ENCODE measurements around the gene MOK.

MOK gene

DNA sequence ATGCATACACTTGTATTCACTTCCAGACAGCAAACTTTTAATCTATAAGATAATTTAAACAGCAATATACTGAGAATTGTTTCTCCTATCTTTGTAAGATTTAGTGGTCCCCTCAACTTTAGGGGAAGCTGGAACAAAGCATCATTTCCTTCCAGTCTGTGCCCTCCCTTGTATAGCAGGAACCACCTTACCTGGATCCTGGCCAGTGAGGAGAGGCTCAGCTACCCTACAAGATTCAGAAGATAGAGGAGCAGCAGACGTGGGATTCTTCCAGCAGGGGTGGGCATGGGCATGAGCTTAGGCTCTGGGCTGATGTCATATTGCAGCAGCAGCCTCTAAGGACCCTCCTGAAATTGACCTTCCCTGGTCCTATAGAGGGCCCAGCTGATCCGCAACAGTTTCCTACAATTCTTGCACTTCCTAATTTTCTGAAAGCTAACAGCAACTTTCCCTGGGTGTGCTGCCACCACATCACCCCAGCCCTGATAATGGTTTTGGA, 21.3 kb downstream of the MOK start:
- Mint-ChIP-seq H3K4me1 (no peaks in the 10 kb centered on the region), H3K27me3 (peaks cover 0 to 3% of the 10 kb centered on the region in 2 donors), H3K4me3 (no peak overlapping the region), H3K9me3 (no peaks in the 10 kb centered on the region), H3K27ac (no peak overlapping the region), H3K36me3 (no peaks in the 10 kb centered on the region)
- DNase-seq (no peak), ATAC-seq (replicated peaks) (no peak)

DNA sequence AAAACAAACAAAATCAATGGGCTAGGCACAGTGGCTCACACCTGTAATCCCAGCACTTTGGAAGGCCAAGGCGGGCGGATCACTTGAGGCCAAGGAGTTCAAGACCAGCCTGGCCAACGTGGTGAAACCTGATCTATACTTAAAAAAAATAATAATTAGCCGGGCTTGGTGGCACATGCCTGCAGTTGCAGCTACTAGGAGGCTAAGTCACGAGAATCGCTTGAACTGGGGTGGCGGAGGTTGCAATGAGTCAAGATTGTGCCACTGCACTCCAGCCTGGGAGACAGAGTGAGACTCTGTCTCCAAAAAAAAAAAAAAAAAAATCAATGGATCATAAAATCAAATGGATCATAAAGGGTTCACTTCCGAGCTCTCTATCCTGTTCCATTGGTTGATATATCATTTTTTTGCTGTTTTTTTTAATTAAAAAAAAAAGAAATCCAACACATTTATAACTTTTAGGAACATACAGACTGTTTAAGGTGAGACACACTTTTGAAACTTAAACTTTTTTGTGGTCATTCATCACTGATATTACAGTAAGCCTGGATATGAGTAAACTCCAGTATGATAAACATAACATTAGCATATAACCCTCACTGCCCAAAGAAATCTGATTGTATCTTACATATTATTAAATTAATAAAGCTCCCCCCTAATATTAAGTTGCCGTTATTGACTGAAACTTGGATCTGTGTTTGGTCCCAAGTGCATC, 22.1 kb downstream of the MOK start:
- H3K4me1 Mint-ChIP-seq = no peaks in the 10 kb centered on the region
- H3K36me3 Mint-ChIP-seq = no peaks in the 10 kb centered on the region
- no peak for ATAC-seq (replicated peaks)
- no peak overlapping the region for H3K4me3 Mint-ChIP-seq
- H3K27me3 Mint-ChIP-seq = peaks cover 0 to 3% of the 10 kb centered on the region in 2 donors
- no peak for DNase-seq
- H3K9me3 Mint-ChIP-seq = no peaks in the 10 kb centered on the region
- no peak overlapping the region for H3K27ac Mint-ChIP-seq

DNA sequence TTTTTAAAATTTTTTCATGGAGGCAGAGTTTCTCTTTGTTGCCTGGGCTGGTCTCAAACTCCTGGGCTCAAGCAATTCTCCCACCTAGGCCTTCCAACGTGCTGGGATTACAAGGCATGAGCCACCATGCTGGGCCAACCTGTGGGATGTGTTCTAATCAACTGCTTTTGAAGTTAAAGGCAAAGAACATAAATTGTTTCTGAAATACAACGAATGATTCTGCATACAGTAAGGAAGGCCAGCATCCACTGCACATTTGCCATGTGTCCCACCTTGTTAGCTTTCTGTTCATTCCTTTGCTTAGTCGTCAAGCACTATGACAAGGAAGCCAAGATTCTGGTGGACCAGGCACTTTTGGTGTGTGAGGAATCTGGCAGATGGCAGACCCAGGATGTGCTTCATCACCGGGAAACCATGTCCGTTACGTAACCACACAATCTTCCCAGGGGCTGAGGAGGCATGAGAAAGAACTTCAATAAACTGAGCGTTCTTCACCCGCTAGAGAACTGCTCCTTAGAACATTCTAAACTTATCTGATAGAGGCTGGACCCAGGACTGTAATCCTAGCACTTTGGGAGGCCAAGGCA, 24.5 kb downstream of the MOK start:
- H3K4me3 Mint-ChIP-seq = no peak overlapping the region
- H3K9me3 Mint-ChIP-seq = no peaks in the 10 kb centered on the region
- no peaks in the 10 kb centered on the region for H3K4me1 Mint-ChIP-seq
- ATAC-seq (replicated peaks) = no peak
- H3K27me3 Mint-ChIP-seq = peaks cover 0 to 3% of the 10 kb centered on the region in 2 donors
- DNase-seq = no peak
- H3K36me3 Mint-ChIP-seq = no peaks in the 10 kb centered on the region
- no peak overlapping the region for H3K27ac Mint-ChIP-seq

DNA sequence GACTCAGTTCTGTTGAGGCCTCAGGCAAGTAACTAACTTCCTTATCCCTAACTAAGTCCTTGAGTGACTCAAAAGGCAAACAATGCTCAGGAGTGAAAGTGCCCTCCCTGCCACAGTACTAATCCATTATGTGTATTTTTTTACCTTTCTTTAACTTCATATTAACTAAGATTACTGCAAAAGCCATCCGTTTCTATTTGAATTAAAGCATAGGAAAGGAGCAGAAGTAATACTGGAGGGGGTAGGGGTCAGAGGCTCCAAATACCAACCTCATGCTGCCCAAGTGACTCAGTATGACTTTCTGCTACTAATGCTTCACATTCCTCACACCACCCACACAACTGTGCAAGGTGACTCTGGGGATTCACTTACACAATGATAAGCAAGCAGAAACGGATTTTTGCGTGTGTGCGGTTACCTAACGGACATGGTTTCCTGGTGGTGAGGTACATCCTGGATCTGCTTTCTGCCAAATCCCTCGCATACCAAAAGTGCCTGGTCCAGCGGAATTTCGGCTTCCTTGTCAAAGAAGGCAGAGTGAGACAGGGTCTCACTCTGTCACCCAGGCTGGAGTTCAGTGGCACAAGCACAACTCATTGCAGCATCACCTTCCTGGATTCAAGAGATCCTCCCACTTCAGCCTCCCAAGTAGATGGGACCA, 25.1 kb downstream of the MOK start:
- DNase-seq (no peak), ATAC-seq (replicated peaks) (no peak)
- Mint-ChIP-seq H3K27me3 (peaks cover 0 to 3% of the 10 kb centered on the region in 2 donors), H3K27ac (no peak overlapping the region), H3K4me1 (no peaks in the 10 kb centered on the region), H3K9me3 (no peaks in the 10 kb centered on the region), H3K36me3 (no peaks in the 10 kb centered on the region), H3K4me3 (no peak overlapping the region)

DNA sequence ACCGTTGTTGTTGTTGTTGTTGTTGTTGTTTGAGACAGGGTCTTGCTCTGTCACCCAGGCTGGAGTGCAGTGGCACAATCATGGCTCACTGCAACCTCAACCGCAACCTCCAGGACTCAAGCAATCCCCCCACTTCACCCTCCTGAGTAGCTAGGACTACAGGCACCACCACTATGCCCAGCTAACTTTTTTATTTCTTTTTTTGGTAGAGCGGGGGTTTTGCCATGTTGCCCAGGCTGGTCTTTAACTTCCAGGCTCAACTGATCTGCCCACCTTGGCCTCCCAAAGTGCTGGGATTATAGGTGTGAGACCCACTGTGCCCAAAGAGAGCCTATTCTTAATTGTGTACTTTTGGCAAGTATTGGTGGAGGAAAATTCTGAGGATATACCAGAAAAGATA, 25.7 kb downstream of the MOK start:
- ATAC-seq (replicated peaks) = no peak
- Mint-ChIP-seq H3K27ac (no peak overlapping the region), H3K36me3 (no peaks in the 10 kb centered on the region), H3K9me3 (no peaks in the 10 kb centered on the region), H3K4me3 (no peak overlapping the region), H3K27me3 (peaks cover 0 to 2% of the 10 kb centered on the region in 2 donors), H3K4me1 (no peaks in the 10 kb centered on the region)
- DNase-seq = no peak

DNA sequence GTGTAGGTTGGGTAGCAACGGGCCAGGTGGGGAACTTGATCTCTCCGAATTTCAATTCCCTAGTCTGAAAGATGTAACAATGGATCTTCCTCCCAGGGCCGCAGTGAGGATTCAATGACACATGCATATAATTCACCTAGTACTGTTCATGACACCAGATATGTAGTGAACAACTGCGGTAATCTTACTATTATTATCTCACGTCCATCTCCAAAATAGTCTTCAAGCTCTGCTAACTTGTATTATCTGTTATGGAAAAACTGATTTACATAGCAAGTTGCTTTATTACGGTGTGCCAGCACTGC, 26.4 kb downstream of the MOK start:
- H3K4me3 Mint-ChIP-seq = no peak overlapping the region
- H3K36me3 Mint-ChIP-seq = no peaks in the 10 kb centered on the region
- ATAC-seq (replicated peaks) (no peak), DNase-seq (no peak)
- no peaks in the 10 kb centered on the region for H3K4me1 Mint-ChIP-seq
- no peaks in the 10 kb centered on the region for H3K27me3 Mint-ChIP-seq
- H3K27ac Mint-ChIP-seq = no peak overlapping the region
- H3K9me3 Mint-ChIP-seq = no peaks in the 10 kb centered on the region

DNA sequence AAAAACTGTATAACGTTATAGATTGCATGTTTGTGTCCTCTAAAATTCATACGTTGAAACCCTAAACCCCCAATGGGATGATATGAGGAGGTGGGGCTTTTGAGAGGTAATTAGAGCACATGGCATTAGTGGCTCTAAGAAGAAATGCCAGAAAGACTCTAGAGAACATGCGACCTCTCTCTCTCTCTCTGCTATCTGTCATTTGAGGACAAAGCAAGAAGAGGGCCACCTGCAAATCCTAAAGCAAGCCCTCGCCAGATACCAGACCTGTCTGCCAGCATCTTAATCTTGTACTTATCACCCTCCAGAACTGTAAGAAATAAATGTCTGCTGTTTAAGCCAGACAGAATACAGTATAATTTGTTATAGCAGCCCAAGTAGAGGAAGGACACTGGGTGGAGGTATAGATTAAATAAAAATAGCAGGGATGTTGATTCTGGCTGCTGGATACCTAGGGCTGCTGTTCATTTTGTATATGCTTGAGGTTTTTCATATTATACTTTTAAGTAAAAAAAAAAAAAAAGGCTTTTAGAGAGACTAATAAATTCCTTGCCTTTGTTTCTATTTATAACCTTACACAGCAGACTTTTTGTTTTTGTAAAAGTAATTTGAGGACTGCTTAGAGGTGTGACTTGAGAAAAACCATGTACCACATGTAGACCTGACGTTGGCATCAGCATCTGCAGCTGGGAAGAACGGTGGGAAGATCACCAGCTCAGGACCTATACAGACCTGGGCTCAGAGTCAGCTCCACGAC, 26.9 kb downstream of the MOK start:
- ATAC-seq (replicated peaks) = no peak
- Mint-ChIP-seq H3K27me3 (no peaks in the 10 kb centered on the region), H3K36me3 (no peaks in the 10 kb centered on the region), H3K4me1 (no peaks in the 10 kb centered on the region), H3K4me3 (no peak overlapping the region), H3K27ac (no peak overlapping the region), H3K9me3 (no peaks in the 10 kb centered on the region)
- DNase-seq = no peak

DNA sequence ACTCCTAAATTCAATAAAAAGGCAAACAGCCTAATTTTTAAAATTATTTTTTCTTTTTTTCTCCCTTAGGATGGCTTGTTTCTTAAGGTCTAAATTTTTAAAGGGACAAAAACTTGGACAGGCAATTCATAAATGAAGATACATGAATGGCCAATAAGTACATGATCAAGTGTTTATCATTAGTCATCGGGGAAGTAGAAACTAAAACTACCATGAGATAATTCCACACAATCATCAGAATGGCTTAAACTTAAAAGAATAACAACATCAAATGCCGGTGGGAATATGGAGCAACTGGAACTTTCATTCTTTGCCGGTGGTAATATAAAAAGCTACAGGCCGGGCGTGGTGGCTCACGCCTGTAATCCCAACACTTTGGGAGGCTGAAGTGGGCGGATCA, 29.1 kb downstream of the MOK start:
- no peaks in the 10 kb centered on the region for H3K36me3 Mint-ChIP-seq
- ATAC-seq (replicated peaks) (no peak), DNase-seq (no peak)
- H3K4me3 Mint-ChIP-seq = no peak overlapping the region
- H3K27ac Mint-ChIP-seq = no peak overlapping the region
- H3K27me3 Mint-ChIP-seq = no peaks in the 10 kb centered on the region
- H3K9me3 Mint-ChIP-seq = no peaks in the 10 kb centered on the region
- peaks cover 6 to 7% of the 10 kb centered on the region in 2 donors for H3K4me1 Mint-ChIP-seq

DNA sequence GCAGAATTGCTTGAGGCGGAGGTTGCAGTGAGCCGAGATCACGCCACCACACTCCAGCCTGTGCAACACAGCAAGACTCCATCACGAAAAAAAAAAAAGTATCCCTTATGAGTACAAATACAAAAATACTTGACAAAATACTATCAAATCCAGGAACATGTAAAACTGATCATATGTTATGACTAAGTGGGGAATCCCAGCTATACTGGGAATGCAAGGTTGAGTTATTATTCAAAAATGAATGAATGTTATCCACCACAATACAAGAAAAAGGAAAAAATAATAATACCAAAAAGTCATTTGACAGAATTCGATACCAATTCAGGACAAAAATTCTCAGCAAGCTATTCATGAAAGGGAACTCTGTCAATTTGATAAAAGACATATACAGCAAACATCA, 32.6 kb downstream of the MOK start:
- no peak for DNase-seq
- H3K4me1 Mint-ChIP-seq = peaks cover 6 to 7% of the 10 kb centered on the region in 2 donors
- H3K4me3 Mint-ChIP-seq = no peak overlapping the region
- no peaks in the 10 kb centered on the region for H3K36me3 Mint-ChIP-seq
- ATAC-seq (replicated peaks) = peak; percentile 51 to 64
- H3K27ac Mint-ChIP-seq = no peak overlapping the region
- no peaks in the 10 kb centered on the region for H3K27me3 Mint-ChIP-seq
- H3K9me3 Mint-ChIP-seq = no peaks in the 10 kb centered on the region

DNA sequence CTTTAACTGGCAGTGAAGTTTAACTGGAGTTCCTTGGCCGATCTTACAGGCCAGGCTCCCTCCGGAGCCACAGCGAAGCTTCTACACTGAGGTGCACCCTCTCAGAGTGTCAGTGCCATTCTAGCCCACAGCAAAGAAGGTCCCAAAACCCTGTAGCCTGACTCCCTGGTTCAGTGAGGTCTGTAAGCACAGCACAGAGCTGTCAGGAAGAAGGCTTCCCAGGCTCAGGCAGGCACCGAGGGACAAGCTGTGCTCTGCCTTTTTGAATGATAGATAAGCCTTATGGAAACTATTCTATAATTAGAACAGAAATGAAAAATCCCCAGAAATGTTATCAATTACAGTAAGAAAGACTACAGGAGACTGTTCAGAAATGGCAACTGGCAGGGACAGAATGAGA, 40.2 kb downstream of the MOK start:
- Mint-ChIP-seq H3K27me3 (no peaks in the 10 kb centered on the region), H3K4me1 (no peaks in the 10 kb centered on the region), H3K9me3 (no peaks in the 10 kb centered on the region), H3K36me3 (no peaks in the 10 kb centered on the region), H3K4me3 (no peak overlapping the region), H3K27ac (no peak overlapping the region)
- DNase-seq (no peak), ATAC-seq (replicated peaks) (no peak)

DNA sequence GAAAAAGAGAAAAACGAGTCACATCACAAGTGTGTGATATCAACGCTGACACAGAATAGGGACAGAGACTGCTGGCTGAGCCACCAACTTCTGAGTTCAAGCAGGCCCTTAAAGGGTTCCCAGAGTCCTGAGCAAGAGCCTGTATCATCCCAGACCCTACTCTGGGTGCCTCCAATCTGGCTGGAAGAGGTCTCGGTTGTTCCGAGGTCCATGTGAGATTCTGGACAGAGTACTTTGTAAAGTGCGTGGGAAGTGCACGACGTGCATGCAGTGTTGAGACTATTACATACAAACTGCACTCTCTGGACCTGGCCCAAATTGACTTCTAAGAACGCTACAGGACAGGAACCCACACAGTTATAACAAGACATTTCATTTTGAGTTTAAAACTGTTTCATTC, 40.6 kb downstream of the MOK start:
- no peaks in the 10 kb centered on the region for H3K9me3 Mint-ChIP-seq
- no peaks in the 10 kb centered on the region for H3K36me3 Mint-ChIP-seq
- ATAC-seq (replicated peaks) = no peak
- DNase-seq = no peak
- H3K4me1 Mint-ChIP-seq = no peaks in the 10 kb centered on the region
- no peak overlapping the region for H3K27ac Mint-ChIP-seq
- no peaks in the 10 kb centered on the region for H3K27me3 Mint-ChIP-seq
- no peak overlapping the region for H3K4me3 Mint-ChIP-seq

DNA sequence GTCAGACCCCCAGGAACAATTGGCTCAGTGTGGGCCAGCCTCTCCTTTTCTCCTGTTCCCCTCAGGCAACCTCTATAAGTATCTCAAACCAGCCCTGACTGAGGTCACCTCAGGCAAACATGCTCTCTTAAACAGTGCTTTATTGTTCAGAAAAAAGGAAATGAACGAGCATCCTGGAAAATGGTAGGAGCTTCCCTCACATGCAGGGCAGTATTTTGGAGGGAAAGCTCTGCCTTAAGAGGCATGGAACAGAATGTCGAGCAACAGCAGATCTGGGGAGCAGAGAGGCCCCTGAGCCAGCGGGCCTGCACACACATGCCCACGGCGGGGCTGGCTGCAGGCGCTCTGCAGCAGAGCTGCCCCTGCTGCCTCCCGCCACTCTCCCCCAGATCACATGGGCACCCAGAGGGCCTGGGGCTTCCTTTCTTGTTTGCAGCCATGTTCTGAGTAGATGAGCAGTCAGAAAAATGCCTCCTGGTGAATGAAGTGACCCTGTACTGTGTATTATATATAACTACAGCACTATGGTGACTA, 42.0 kb downstream of the MOK start:
- no peaks in the 10 kb centered on the region for H3K4me1 Mint-ChIP-seq
- no peaks in the 10 kb centered on the region for H3K36me3 Mint-ChIP-seq
- H3K27ac Mint-ChIP-seq = no peak overlapping the region
- no peak overlapping the region for H3K4me3 Mint-ChIP-seq
- no peak for DNase-seq
- no peak for ATAC-seq (replicated peaks)
- H3K9me3 Mint-ChIP-seq = no peaks in the 10 kb centered on the region
- H3K27me3 Mint-ChIP-seq = peaks cover 0 to 5% of the 10 kb centered on the region in 2 donors

DNA sequence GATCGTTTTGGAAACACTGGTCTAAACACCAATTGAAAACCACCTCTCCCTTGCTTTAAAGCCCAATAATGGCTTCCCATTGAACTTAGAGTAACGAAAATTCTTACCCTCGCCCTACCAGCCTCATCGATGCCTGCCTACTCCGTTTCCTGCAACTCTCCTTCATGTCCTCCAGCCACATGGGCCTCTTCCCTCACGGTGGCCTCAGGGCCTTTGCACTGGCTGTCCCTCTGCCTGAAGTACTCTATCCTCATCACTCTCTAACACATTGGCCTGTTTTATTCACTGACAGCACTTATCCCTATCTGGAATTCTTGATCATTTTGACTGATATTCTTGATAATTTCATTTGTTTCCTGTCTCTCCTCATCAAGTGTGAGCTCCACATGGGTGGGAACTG, 46.8 kb downstream of the MOK start:
- Mint-ChIP-seq H3K4me3 (no peak overlapping the region), H3K27me3 (peaks cover 0 to 8% of the 10 kb centered on the region in 2 donors), H3K36me3 (no peaks in the 10 kb centered on the region), H3K27ac (no peak overlapping the region), H3K9me3 (no peaks in the 10 kb centered on the region), H3K4me1 (no peaks in the 10 kb centered on the region)
- DNase-seq = no peak
- no peak for ATAC-seq (replicated peaks)

DNA sequence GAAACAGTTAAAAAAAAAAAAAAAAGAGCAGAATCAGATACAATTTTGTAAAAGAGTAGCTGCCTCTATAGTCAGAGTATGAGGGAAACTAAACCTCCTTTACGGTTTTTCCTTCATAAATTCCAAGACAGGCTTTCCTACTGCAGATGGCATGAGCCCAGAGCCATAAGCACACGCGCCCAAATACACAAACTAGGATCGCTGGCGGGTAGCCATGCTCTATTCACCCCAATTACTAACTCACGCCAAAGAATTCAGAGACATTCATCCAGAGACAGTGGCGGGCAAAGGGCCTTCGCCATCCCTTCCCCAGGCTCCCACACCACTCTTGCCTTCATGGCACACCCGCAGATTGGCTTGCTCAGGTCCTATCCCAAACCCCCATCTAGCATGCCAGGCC, 48.2 kb downstream of the MOK start:
- Mint-ChIP-seq H3K4me1 (no peaks in the 10 kb centered on the region), H3K4me3 (no peak overlapping the region), H3K27me3 (peaks cover 0 to 8% of the 10 kb centered on the region in 2 donors), H3K36me3 (no peaks in the 10 kb centered on the region), H3K27ac (no peak overlapping the region), H3K9me3 (no peaks in the 10 kb centered on the region)
- ATAC-seq (replicated peaks) (no peak), DNase-seq (no peak)

Measured in stimulated activated naive B cell treated with anti-CD40 and anti-IgM and Interleukin-4, amounts not matched to agents 10 μg/mL and 1 μg/mL and 100 μg/mL, for 72 hours (primary cell).